ENCODE results near the gene S100A3. TPM values are rescaled to one million over a fixed set of nuclear protein-coding genes. Genes with fewer than 3 reads are reported as not detected.

The S100A3 gene
- total RNA-seq, 1 donor from 2014 or later = 0.46 TPM

DNA sequence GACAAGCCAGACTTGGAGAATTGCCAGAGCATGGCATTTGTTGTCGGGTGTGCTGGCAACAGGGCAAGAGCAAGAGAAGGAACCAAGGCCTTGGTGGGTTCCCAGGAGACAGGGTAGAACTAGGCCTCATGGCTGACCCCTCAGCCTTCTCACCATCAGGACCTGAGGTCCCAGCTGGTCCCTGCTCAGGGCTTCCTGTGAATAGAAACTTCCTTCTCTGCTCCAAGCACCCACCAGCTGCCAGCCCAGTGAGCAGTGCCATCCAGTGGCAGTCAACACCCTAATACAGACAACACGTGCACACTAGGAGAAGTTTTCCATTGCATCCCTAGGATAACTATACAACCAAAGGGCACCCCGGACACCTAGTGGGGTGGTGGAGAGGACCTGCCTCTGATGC is 36.0 kb downstream of the S100A3 start:
- DNase-seq (ENCODE audit: low spot score, unreplicated experiment) = no peak
- H3K9me3 Mint-ChIP-seq (ENCODE audit: low read depth) = no peaks in the 10 kb centered on the region
- no peak for TF ChIP-seq CTCF (IDR thresholded peaks at IDR 0.05; ENCODE audit: unreplicated experiment)
- no peak overlapping the region for H3K4me3 Mint-ChIP-seq (ENCODE audit: low read depth)
- no peaks in the 10 kb centered on the region for H3K36me3 Mint-ChIP-seq (ENCODE audit: insufficient read depth)
- peaks cover 3% of the 10 kb centered on the region for H3K27me3 Mint-ChIP-seq
- H3K4me1 Mint-ChIP-seq (ENCODE audit: low read depth) = peaks cover 12% of the 10 kb centered on the region
- no peak overlapping the region for H3K27ac Mint-ChIP-seq

DNA sequence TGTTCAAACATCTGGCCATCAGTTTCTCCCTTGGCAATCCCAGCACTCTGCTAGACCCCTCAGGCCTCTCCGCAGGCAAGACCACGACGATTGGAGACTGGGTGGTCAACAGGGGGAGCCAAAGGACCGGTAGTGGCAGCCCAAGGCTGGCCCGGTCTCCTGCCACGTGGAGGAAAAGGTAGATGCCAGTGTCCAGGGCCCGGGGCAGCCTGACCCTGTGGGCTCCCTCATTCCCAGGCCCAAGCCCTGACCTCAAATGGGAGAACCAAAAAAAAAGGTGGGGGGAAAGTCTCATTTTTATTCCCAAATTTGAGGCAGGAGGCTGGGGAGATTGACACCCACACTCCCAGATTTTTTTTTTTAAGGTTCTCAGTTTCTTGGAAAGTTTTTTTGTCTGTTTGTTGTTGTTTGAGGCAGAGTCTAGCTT is 38.1 kb downstream of the S100A3 start:
- H3K27ac Mint-ChIP-seq = no peak overlapping the region
- no peaks in the 10 kb centered on the region for H3K36me3 Mint-ChIP-seq (ENCODE audit: insufficient read depth)
- no peak overlapping the region for H3K4me3 Mint-ChIP-seq (ENCODE audit: low read depth)

GRCh38 chr1:153509729-153510354 is 39.2 kb downstream of the S100A3 start:
- DNase-seq (ENCODE audit: low spot score, unreplicated experiment) = peak; percentile 44
- Mint-ChIP-seq H3K27ac (no peak overlapping the region), H3K4me1 (ENCODE audit: low read depth) (peaks cover 12% of the 10 kb centered on the region), H3K4me3 (ENCODE audit: low read depth) (no peak overlapping the region), H3K36me3 (ENCODE audit: insufficient read depth) (no peaks in the 10 kb centered on the region), H3K27me3 (peaks cover 3% of the 10 kb centered on the region), H3K9me3 (ENCODE audit: low read depth) (no peaks in the 10 kb centered on the region)
- TF ChIP-seq CTCF (IDR thresholded peaks at IDR 0.05; ENCODE audit: unreplicated experiment) = peak; percentile 70

More for the DNA sequence above, 38.1 kb downstream of the S100A3 start:
- Mint-ChIP-seq H3K4me1 (ENCODE audit: low read depth) (peaks cover 12% of the 10 kb centered on the region), H3K27me3 (peaks cover 3% of the 10 kb centered on the region), H3K9me3 (ENCODE audit: low read depth) (no peaks in the 10 kb centered on the region)
- peak; percentile 96 for TF ChIP-seq CTCF (IDR thresholded peaks at IDR 0.05; ENCODE audit: unreplicated experiment)
- peak; percentile 85 for DNase-seq (ENCODE audit: low spot score, unreplicated experiment)

DNA sequence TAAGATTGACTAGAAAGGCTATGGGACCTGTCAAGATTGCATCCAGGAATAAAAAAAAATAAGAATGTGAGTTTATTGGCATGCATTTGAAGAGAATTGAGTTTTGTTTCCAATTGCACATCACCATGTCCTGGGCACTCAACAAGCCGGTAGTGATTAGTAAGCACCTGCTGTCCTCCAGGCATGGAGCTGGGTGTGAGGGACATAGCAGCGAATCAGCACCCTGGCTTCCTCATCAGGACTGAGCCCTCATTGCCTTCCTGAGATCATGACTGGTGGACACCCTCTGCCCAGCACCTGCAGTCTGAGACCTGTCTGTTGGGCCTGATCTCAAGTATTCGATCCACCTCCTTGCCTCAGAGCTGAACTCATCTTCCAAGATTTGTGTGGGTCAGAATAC is 40.0 kb downstream of the S100A3 start:
- H3K4me1 Mint-ChIP-seq (ENCODE audit: low read depth) = peaks cover 12% of the 10 kb centered on the region
- H3K4me3 Mint-ChIP-seq (ENCODE audit: low read depth) = no peak overlapping the region
- peaks cover 3% of the 10 kb centered on the region for H3K27me3 Mint-ChIP-seq
- no peaks in the 10 kb centered on the region for H3K9me3 Mint-ChIP-seq (ENCODE audit: low read depth)
- DNase-seq (ENCODE audit: low spot score, unreplicated experiment) = no peak
- TF ChIP-seq CTCF (IDR thresholded peaks at IDR 0.05; ENCODE audit: unreplicated experiment) = no peak
- no peak overlapping the region for H3K27ac Mint-ChIP-seq
- no peaks in the 10 kb centered on the region for H3K36me3 Mint-ChIP-seq (ENCODE audit: insufficient read depth)

DNA sequence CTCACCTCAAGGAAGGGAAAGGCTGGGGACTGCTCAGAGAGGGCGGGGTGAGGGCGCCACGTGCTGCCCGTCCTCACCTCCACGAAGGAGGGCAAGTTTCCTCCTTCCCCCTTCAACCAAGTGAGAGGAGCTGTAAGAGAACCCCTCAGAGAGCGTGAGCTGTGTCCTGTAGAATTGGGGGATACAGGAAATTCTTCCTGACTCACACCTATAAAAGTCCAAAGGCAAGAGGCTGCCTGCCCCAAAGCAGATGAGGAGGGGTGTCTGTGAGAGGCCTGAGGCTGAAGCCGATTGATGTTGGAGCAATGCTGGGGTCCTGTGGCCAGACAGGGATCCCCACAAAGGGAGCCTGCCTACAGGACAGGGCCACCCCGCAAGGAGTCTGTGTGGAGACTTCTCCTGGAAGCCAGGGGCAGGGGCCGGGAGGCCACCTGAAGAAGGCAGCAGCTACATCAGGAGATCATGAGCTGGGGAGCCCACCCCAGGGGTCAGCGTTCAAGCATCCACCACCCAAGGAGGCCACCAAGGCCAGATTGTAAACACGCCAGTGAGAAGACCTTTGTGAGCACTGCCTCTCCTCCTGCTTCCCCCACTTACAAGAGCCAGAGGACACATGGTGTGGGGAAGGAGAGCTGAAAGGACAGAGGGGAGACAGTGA is 41.0 kb downstream of the S100A3 start:
- H3K4me3 Mint-ChIP-seq (ENCODE audit: low read depth) = no peak overlapping the region
- no peaks in the 10 kb centered on the region for H3K36me3 Mint-ChIP-seq (ENCODE audit: insufficient read depth)
- H3K27ac Mint-ChIP-seq = no peak overlapping the region
- H3K9me3 Mint-ChIP-seq (ENCODE audit: low read depth) = no peaks in the 10 kb centered on the region
- H3K27me3 Mint-ChIP-seq = peaks cover 3% of the 10 kb centered on the region
- TF ChIP-seq CTCF (IDR thresholded peaks at IDR 0.05; ENCODE audit: unreplicated experiment) = no peak
- H3K4me1 Mint-ChIP-seq (ENCODE audit: low read depth) = peaks cover 12% of the 10 kb centered on the region
- no peak for DNase-seq (ENCODE audit: low spot score, unreplicated experiment)

Measured in progenitor cell of endocrine pancreas (in vitro differentiated cells).